IPS DF 4.7 (cell line): ENCODE measurements around the gene AGK.
"Not testable (repeated sequence)": the region's sequence is repeated elsewhere in the genome, so short reads cannot be mapped to it uniquely, and the experiment has no call there.

Experiments
- DNase-seq: peaks from one replicate; pipeline ENCODE4 v3.0.0-alpha.2; 2013; ENCODE audit warnings: low spot score; ENCODE audit errors: extremely low read depth

Gene AGK

DNA sequence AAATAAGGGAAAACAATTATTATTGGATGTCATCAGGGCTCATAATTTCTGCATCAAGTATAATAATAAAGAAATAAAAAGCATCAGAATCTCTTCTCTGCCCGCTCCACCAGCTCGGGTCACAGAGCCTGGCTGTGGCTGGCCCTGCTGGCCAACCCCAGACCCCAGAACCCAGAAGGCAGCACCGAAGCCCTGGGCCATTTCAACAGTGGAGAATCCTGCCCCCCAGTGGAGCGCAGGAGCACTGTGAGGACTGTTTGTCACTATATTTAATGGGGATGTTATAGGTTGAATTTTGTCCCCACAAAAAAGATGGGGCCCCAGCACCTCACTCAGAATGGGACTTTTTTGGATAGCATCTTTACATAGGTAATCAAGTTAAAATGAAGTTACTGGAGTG, 123.5 kb downstream of the AGK start:
- peak; percentile 36 for DNase-seq

DNA sequence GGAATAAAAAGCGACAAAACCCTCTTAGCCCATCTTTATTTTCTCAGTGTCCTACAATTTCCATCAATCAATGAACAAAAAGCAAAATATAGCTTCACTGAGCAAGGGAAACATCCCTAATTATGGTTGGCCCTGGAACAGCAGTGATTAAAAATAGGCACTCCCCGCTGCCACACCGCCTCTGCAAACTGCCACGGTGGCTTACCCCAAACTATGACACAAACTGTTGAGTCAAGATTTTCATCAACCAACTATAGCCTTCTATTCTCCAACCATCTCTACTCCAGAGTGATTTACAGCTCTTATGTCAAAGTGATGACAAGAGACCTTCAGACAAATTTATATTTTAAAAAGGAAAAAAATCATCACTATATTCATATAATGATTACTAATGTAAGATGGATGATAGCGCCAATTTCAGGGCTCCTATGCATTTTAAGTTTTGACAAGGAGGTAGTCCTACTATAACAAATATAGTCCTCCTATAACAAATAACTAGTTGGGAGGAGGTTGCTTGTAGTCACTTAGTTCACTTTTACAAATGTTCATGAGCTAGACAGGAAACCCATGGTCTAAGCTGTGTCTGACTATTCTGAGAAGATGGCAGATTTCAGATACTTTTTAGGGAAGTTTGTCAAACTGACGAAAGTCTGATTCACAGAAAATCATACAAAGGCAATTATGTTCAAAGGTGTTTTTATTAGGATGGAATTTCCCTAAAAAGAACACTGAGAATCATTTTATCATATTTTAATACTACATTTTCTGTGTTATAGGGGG, 124.4 kb downstream of the AGK start:
- no peak for DNase-seq

DNA sequence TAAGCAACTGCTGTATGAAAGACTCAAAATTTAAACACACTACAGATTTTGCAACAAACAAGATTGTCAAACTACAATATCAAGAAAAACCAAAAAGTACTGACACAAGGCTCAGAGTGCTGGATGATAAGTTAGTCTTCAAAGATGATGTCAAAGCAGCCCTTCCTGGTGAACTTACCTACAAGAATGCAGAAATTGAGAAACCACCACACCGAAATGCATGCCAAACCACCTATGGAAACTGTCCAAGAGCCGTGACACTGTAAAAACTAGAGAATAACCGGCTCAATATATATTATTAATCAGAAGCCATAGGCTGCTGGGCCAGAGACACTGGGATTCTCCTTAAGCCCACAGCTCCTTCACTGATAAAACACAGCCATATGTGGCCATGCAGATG, 125.4 kb downstream of the AGK start:
- DNase-seq, result no peak

DNA sequence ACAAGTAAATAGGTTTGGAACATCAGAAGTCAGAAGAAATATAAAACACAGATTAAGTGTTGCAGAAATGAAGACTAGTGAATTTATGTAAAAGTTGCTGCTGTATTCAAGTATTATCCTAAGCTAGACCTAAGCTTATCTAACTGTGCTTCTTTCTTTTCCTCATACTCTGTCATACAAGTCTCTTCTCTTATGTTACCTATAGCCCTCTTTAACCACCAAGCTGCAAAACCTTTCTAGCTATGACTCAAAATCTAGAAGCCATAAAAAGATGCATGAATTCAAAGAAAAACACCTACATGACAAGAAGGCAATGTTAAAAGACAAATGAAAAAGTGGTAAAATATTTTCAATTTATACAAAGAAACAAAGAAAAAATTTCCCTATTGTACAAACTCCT, 127.8 kb downstream of the AGK start:
- DNase-seq, result no peak

DNA sequence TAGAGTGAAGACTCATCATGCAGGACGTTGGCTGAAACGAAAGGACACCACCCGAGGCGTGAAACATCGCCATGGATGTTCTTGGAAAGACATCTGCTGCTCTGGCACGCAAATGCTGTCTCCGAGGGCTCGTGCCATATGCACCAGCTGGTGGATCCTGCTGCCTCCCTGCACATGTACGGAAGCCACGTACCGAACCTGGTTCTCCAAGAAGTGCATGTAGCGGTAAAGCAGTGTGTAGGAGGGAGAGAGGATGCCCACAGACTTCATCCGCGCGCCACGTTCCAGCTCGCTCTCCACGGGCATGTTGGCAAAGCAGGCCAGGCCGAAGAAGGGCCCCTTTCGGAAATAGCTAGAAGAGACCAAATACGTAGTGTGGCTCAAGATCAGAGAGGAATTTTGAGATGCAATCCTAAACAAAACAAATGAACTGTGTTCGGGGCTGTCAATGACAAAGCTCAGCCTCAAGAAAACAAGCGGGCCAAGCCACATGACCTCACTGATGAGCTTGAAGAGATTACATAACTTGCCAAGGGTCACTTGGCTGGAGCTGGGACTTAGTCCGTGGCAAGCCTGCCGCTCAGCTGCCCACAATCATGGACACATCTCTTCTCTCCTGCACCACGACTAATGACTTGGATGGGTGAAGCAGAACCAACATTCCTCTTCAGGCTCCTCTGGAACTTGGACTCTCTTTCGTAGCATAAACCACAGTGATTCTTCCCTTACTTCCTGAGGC, 134.2 kb downstream of the AGK start:
- DNase-seq, result no peak

DNA sequence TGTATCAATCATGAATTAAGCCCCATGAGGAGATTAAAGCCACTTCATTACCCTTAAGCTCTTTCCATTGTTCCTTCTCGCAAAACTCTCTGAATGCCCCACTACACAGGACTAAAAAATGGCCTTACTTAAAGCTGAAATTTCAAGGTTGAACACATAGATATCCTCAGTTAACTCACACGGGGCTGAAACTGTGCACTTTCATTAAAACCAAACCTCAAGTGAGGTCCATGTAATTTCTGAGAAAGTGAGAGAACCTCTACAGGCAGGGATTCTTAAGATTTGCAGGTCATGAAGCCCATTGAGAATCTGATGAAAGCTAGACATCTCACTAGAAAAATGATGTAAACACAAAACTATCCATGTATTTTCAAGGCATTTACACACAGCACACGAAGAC, 134.9 kb downstream of the AGK start:
- DNase-seq, result no peak

DNA sequence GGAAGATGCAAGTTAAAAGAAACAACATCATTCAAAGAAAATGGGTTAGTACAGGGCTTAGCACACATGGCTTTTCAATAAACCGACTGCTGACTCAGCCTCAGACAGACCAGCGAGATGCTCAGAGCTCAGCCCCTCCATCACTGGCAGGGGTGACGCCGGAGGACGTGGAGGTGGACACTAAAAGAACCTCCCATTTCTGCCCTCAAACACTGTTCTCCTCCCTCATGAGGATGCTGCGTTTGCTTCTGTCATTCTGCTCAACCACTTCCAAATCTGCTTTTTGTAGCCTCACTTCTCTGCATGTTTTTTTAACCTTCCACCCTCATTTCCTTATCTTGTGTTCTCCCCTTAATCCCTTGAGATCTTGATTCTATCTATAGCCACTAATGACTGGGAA, 135.5 kb downstream of the AGK start:
- no peak for DNase-seq

DNA sequence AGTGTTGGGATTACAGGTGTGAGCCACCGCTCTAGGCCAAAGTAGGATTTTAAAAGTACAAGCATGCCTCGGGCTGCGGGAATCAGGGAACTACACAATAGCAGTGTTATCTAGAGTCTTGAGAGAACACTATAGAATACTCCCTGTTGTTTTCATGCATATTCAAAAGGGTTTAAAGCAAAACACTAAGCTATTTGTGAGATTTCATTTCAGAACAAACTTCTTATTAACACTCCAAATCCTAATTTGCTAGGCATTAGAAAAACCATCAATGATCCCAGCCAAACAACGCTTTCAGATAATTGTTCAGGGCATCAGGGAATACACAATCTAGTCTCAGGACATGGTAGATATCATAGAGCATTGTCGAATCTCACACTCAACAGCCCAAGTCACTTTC, 136.8 kb downstream of the AGK start:
- DNase-seq, result no peak

DNA sequence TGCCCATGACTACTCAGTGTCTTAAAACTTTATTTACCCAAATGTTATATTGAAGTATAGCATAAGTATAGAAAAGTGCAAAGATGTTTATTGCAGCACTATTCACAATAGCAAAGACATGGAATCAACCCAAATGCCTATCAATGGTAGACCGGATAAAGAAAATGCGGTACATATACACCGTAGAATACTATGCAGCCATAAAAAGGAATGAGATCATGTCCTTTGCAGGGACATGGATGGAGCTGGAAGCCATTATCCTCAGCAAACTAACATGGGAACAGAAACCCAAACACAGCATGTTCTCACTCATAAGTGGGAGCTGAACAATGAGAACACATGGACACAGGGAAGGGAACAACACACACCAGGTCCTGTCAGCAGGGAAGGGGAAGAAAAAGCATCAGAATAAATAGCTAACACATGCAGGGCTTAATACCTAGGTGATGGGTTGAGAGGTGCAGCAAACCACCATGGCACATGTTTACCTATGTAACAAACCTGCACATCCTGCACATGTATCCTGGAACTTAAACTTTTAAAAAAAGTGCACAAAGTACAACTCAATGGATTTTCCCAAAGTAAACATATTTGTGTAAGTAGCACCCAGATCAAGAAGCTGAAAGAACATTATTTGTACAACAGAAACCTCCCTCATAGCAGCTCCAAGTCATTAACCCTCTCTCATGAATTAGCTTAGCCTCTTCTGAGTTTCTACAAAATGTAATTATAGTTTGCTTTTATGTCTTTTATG, 138.0 kb downstream of the AGK start:
- DNase-seq, result not testable (repeated sequence)

DNA sequence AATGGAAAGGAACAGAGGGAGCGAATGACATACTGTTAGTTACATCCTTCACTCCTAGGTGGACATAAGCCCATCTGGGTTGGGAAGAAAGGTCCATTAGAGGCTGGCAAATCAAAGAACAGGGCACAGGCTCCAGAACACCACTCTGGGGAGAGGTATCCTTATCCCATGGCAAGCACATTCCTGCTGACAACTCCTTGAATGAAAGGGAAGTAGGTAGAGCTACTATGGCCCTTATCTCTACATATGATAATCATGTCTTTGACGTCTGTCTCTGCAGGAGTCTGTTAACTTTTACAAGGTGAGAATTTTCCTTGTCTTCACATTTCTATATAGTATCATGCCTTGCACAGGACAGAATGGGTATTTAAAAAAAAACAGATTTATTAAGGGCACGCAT, 140.3 kb downstream of the AGK start:
- no peak for DNase-seq

DNA sequence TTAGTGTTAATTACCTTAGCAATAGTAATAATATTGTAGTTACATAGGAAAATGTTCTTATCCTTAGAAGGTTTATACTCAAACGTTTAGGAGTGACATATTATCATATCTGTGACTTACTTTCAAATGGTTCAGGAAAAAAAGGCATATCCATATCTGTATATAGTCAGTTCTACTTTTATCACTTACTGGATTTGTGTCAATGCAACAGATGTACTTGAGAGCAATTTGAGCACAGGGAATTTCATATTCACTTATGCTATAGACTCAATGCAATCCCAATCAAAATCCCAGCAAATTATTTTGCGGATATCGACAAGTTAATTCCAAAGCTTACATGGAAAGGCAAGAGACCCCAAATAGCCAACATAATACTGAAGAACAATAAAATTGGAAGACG, 140.8 kb downstream of the AGK start:
- no peak for DNase-seq

DNA sequence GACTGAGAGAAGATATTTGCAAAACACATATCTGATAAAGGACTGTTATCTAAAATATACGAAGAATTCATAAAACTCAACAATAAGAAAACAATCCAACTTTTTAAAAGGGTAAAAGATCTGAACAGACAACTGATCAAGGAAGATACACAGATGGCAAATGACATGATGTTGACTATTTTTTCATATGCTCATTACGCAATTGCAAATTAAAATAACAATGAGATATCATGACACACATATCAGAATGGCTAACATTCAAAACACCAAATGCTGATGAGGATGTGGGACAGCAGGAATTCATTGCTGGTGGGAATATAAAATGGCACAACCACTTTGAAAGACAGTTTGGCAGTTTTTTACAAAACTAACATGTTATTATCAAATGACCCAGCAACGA, 141.9 kb downstream of the AGK start:
- DNase-seq, result no peak

DNA sequence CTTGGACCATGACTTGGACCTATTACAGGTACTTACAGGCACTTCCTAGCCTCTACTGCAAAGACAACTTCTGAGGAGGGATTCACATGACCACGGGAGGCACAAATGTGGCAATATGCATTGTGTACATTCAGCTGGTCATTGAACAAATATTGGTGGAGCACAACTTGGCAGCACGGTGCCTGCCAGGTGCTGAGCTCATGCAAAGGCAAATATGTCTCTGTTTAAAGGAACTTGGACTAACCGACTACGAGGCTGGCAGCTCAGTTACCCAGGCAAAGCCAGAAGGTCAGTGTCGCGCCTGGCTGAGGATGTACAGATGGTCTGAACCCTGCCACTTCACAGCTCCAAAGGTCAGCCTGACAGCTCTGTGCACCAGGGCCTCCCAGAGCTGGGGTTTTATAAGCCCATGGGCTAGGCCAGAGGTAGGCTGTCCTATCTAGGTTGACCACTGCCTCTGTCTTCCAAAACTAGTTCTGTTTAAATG, 144.6 kb downstream of the AGK start:
- DNase-seq, result no peak

DNA sequence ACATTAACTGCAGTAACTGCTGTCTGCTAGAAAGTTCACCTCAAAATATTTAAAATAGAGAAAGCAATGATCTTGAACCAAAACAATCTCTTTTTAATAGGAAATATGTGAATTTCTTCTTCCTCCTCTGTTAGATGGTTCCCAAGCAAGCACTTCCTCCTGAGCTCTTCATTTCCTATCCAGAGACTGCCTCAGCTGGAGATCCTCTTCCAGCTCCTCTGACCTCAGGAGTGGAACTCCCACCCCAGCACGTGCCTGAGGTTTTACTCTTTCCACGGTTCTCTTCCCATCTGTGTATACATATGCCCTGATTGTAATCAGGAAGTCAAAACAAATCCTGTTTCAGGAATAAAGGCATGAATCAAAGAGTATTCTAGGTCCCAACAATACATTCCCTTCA, 145.1 kb downstream of the AGK start:
- no peak for DNase-seq

DNA sequence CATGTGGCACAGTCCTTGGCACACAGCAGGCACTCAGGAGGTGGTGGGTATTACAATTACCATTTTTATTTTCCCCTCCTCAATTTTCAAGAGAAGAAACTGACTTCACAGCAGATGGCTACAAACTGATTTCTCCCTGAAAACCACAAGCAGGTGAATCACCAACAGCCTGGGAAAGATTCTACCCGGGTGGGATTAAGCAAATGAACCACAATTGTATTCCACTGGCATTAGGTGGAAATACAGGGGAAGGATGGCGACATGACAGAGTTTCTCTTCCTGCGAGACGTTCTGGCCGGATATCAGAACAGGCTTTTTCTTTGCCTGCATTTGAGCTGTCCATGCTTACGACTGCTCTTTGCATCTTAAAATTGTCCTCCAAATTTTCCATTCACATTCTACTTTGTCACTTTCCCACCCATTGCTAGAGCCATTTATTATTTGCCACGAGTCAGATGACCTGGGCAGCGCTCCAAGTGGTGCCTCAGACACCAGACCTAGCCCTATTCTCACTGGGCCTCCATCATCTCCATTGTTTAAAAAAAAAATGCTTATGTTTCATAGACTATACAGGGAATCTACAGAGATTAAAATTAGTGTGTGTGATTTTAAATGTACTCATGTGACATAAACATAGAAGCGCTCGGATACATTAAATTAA, 146.1 kb downstream of the AGK start:
- no peak for DNase-seq

DNA sequence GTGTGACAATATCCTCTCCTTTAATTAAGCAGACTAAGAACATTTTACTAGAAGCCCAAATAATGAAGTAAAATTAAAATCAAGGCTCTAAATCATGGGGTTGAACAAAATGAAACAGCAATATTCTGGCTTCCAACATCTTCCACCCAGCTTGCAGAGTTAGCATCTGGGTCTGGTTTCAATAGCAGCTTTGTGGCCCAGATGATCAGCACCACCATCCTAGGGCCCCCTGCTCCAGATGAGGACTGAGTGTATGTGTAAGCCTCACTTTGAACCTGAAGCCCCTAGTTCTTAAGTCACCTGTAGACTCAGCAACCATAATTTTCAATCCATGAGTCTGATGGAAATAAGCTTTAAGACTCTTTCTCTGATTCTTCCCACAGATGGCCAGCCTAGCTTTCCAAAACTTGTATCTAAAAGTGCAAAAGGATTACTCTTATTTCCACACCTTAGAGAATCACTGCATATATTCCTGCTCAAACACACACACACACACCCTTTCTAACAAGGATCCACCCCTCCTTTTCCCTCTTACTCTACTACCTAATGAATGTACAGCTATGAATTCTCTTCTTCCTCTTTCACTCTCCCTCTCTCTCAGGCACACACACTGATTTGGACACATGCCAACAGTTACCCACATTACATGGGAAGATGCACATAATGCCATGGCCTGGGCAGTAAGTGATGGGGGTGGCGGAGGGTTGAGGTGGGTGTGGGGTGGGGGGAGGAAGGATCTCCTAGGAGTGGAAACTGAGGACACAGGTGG, 147.2 kb downstream of the AGK start:
- no peak for DNase-seq

DNA sequence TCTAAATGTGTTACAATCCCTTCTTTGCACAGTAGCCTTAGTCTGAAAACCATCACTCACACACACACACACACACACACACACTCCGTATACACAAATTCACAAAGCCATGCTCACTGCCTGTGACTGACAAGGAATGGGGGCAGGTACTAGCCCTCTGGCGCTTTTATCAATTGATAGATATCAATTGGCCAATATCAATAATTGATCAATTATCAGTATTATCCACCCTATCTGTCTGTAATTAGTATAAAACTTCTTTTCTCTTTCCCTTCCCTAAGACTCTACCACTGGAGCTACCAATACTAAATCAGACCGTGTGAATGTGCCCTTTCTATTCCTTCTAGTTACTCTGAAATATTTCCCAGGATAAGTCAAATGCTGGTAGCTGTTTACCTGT, 148.7 kb downstream of the AGK start:
- no peak for DNase-seq

DNA sequence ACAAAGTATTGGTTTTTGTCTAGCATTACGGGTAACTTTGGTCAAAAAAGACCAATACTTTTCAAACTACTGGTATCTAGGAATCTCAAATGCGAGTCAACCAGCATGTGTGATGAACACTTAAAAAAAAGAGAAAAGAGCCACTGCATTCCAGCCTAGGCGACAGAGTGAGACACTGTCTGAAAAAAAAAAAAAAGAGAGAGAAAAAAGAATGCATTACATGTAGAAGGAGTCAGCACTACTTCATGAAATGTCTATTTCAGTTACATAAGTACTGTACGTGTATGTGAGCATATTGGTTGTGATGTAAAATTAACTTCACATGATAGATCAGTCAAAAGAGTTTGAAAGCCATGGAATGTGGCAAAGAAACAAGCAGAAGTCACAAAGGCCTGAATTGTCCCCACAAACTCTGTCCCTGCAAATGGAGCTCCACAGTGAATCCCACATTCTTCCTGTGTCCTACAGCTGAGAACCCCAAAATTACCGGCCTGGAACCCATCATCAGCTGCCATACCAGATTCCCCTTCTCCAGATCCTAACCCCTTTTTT, 149.2 kb downstream of the AGK start:
- no peak for DNase-seq

DNA sequence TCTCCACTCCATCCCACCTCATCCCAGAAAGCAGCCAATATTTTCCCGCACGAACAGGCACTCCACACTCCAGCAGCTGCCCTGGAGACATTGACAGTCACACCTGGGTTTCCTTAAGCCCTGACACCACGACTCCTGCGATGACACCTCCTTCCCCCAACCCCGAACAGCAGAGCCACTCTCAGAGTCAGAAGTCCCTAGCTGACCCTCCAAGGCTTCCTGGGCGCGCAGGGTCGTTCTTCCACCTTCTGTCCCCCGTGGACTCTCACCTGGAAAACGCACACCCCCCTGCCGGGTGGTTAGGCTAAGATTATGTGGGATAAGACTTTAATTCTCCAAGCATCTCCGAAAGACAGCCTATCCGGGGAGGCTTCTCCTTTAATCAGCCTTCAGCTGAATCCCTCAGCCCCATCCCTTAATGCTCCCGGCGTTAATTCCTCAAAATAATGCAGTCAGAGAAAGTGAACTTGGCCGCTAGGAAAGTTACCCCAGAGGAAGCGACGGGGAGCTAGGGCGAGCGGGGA, 149.7 kb downstream of the AGK start:
- DNase-seq, result no peak

DNA sequence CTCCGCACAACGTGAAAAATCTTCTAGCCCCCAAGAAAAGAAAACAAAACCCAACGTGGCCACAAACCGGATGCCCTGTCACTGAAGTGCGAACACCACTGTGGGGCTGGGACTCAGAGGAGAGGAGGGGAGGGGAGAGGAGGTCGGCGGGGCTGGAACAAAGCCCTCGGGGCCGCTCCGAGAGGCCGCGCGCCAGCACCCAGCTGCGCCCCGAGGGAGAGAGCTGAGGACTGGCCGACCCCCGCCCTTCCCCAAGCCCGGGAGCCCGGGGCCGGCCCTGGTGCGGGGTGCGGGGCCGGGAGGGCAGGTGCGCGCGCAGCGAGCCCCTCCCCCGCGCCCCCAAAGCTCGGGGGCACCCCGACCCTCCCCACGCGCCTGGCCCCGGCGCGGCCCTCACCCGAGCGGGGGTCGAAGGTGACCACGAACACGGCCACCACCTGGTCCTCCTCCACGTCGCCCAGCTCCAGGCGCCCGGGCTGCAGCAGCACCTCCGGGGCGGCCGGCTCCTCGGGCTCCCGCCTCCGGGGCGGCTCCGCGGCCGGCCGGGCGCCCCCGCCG, 150.4 kb downstream of the AGK start:
- no peak for DNase-seq
